Fibroblast of skin of right quadriceps (primary cell): ENCODE results near the gene CNN2.

ENCODE experiments used
- DNase-seq: peaks from one replicate; pipeline ENCODE4 v3.0.0-alpha.2; 2013

Gene CNN2

GRCh38 chr19:1032264-1032867 lies 6.0 kb downstream of the CNN2 start:
- DNase-seq: no peak

GRCh38 chr19:1035998-1036621 lies 9.7 kb downstream of the CNN2 start:
- no peak for DNase-seq

GRCh38 chr19:1037621-1038064 lies 11.2 kb downstream of the CNN2 start:
- DNase-seq: no peak

DNA sequence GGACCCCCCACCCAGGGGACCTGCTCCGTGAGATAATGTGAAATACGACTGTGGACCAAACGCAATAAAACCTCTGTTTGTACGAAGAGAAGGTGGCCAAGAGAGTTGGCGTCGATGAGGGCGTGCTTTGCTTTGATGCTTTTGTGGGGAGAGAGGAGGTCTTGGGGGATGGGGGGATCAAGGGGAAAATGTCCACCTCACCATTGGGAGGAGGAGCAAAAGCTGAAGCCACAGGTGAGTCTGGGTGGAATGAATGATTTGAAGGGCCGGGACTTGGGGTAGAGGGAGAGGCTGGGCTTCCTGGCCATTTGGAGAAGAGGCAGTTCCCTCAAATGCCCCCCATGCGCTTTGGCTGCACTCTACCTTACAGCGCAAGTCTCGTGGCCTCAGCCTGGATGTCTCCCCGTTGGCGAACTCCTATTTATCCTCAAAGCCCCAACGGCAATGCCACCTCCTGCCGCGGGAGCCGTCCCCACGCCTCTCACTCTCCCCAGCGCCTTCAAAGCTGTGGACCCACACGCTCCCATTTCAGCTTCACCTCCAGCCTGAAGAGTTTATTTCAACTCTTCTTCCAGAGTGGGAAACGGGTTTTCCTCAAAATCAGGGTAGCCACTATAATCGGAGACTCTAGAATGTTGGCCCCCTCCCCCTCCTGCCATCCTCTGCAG lies 12.7 kb downstream of the CNN2 start:
- peak; percentile 32 for DNase-seq

GRCh38 chr19:1039646-1040475 lies 13.5 kb downstream of the CNN2 start, which contains the start of gene ABCA7:
Gene ABCA7 (plus strand): TSS chr19:1040107. CDS start chr19:1041362, 1,255 bp downstream.
- peak; percentile 98 for DNase-seq

DNA sequence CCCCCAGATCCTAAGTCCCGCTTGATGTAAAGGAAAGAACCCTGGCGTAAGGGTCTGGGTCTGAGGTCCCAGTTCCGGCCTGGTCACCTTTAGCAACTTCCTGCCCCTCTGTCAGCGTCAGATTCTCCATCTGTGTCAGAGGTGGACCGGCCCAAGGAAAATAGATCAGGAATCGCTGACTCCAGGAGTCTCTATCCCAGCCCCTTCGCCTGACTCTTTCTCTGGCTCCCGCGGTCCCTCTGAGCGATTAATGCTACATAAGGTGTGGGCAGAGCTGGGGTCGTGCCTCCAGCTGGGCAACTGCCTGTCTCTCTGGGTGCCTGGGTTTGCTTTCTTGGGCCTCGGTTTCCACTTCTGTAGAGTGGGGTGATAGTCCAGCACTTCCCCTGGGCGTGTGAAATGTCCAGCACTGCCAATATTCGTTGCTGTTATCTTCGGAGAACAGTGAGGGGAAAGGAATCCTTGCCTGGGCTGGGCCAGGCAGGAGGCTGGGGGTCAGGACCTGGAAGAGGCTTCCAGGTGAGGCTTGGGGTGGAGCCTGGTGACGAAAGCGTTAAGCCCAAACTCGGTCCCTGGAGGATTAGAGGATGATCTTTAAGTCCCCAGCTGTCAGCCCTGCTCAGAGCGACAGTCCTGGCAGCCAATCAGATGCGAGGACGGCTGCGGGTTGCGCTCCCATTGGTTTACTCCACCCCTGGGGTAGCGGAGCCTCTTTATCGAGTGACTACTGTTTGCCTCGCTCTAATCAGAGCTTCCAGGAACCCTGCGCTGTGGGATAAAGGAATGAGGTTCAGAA lies 14.3 kb downstream of the CNN2 start:
- peak; percentile 95 for DNase-seq

DNA sequence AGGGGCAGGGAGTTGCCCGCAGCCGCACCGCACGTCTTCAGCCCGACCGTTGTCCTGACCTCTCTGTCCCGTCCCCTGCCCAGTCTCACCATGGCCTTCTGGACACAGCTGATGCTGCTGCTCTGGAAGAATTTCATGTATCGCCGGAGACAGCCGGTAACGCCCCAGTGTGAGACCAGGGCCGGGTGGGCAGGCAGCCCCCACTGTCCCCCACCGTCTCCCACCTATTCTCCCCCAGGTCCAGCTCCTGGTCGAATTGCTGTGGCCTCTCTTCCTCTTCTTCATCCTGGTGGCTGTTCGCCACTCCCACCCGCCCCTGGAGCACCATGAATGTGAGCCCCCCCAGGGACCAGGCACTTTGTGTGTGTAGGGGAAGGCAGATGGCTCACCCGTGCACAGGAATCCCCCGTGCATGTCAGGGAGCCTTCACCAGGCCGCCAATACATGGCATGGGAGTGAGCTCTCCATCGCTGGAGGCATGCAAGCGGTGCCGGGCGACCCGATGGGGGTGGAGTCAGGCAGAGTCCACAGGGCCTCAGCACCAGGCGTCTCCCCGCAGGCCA lies 14.9 kb downstream of the CNN2 start:
- no peak for DNase-seq

DNA sequence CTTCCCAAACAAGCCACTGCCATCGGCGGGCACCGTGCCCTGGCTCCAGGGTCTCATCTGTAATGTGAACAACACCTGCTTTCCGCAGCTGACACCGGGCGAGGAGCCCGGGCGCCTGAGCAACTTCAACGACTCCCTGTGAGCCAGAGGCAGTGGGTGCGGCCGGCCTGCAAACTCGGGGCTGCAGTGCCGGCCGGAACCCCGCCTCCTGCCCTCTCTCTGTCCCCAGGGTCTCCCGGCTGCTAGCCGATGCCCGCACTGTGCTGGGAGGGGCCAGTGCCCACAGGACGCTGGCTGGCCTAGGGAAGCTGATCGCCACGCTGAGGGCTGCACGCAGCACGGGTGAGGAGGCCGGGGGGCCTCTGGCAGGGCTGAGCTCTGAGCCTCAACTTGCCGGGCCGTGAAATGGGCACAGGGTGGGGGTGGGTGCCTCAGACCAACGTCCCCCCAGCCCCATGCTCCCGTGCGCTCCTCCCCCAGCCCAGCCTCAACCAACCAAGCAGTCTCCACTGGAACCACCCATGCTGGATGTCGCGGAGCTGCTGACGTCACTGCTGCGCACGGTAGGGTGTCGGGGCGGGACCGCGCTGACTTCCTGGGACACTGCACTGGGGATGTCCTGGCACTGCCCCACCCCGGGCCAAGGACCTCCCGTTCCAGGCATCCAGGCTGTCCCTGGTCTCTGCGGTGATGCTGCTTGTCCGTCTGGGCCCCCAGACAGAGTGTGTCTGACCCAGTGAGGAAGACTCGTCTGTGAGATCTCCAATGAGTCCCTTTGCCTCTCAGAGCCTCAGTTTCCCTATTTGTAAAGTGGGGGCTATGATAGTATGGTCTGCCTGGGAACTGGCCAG lies 15.7 kb downstream of the CNN2 start:
- DNase-seq: no peak

GRCh38 chr19:1042689-1043511 lies 16.5 kb downstream of the CNN2 start:
- no peak for DNase-seq

GRCh38 chr19:1045247-1045603 lies 18.8 kb downstream of the CNN2 start:
- no peak for DNase-seq

DNA sequence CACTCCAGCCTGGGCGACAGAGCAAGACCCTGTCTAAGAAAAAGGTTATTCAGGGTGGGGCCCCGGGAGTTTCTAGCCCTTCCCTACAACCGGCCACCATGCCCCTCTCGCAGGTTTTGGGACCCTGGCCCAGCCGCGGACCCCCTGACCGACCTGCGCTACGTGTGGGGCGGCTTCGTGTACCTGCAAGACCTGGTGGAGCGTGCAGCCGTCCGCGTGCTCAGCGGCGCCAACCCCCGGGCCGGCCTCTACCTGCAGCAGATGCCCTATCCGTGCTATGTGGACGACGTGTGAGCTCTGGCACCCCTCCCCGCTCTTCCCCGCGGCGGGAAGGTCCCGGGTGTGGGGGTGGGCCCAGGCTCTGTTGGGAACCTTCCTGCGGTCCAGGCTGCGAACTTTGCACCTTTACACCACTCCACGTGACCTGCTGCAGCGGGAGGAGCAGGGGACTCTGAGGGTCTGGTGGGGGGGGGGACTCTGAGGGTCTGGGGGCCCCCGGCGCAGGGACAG lies 19.8 kb downstream of the CNN2 start:
- DNase-seq: no peak

GRCh38 chr19:1046836-1047695 lies 20.7 kb downstream of the CNN2 start:
- no peak for DNase-seq

DNA sequence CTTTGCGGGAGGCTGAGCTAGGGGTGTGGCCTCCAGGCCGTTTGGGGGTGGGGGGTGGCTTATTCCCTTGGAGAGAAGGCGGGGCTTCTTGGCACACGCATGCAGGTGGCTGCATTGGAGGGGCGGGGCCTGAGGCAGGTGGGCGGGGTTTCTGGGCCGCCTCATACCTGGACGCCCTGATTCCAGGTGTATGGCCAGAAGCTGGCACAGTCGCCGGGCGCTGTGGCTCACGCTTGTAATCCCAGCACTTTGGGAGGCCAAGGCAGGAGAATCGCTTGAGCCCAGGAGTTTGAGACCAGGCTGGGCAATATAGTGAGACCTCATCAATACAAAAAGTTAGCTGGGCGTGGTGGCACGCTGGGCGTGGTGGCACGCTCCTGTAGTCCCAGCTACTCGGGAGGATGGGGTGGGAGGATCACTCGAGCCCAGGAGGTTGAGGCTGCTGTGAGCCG lies 21.3 kb downstream of the CNN2 start:
- DNase-seq: no peak

DNA sequence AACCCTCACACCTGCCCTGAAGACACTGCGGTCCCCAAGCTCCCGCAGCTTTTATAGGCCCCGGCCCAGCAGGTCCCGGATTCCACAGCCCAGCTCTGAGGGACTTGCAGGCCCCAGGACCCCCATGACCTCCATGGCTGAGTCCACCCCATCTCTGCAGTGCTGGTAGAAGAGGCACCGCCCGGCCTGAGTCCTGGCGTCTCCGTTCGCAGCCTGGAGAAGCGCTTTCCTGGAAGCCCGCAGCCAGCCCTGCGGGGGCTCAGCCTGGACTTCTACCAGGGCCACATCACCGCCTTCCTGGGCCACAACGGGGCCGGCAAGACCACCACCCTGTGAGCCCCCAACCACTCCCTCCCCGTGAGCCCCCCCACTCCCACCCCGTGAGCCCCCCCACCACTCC lies 22.7 kb downstream of the CNN2 start:
- no peak for DNase-seq

GRCh38 chr19:1049800-1050199 lies 23.4 kb downstream of the CNN2 start:
- no peak for DNase-seq

DNA sequence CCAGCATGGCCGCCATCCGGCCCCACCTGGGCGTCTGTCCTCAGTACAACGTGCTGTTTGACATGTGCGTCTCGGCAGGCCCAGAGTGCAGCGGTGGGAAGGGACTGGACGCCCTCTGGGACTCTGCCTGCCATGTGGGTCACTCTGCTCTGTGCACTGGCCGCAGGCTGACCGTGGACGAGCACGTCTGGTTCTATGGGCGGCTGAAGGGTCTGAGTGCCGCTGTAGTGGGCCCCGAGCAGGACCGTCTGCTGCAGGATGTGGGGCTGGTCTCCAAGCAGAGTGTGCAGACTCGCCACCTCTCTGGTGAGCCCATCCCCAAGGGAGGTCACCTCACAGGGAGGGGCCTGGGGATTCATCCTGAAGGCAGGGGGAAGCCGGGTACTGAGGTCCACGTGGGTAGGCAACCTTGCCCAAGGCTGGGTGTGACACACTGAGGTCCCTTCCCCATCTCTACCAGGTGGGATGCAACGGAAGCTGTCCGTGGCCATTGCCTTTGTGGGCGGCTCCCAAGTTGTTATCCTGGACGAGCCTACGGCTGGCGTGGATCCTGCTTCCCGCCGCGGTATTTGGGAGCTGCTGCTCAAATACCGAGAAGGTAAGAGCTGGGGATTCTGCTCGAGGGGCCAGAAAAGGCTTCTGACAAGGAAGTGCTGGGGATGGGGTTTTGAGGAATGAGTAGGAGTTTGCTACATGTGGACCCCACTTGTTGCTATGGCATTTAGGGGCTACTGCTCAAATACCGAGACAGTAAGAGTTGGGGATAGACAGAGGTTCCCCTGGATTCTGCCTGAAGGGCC lies 24.8 kb downstream of the CNN2 start:
- DNase-seq: no peak

- DNase-seq: no peak
These were observed 25.4 kb downstream of the CNN2 start for GRCh38 chr19:1051791-1052190.

GRCh38 chr19:1052349-1052975 lies 26.1 kb downstream of the CNN2 start:
- no peak for DNase-seq
